ENCODE measurements around the gene PCBP3.

Gene PCBP3

GRCh38 chr21:45889256-45889655 lies 245.7 kb downstream of the PCBP3 start:
- DNase-seq = no peak
- no peak overlapping the region for H3K27ac ChIP-seq
- no peaks in the 10 kb centered on the region for H3K9me3 ChIP-seq (ENCODE audit: severe bottlenecking)
- no peaks in the 10 kb centered on the region for H3K27me3 ChIP-seq (ENCODE audit: insufficient read depth, low read depth, severe bottlenecking)
- H3K36me3 ChIP-seq = no peaks in the 10 kb centered on the region
- H3K4me3 ChIP-seq (ENCODE audit: low read depth, low read length) = no peak overlapping the region
- no peak for TF ChIP-seq CTCF (IDR thresholded peaks at IDR 0.05; ENCODE audit: low read depth, low read length)

DNA sequence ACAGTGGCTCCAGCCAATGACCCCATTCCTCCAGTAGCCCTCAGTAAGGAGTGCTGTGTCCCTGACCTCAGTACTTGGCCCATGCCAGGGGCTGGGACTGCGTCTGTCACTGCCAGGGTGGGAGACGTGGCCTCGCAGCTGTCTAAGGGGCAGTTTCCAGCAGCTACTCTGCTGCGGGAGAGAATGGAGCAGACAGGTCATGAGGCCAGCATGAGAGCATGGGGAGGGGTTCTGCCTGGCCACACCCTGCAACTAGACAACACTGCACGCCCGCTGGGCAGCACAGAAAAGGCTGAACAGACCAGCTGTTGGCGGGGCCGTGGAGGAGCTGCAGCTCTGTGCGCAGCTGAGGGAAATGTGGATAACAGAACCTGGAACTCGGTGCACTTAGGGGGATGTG lies 246.4 kb downstream of the PCBP3 start:
- no peak for DNase-seq
- no peaks in the 10 kb centered on the region for H3K9me3 ChIP-seq (ENCODE audit: severe bottlenecking)
- no peak for TF ChIP-seq CTCF (IDR thresholded peaks at IDR 0.05; ENCODE audit: low read depth, low read length)
- no peaks in the 10 kb centered on the region for H3K36me3 ChIP-seq
- no peaks in the 10 kb centered on the region for H3K27me3 ChIP-seq (ENCODE audit: insufficient read depth, low read depth, severe bottlenecking)
- H3K4me3 ChIP-seq (ENCODE audit: low read depth, low read length) = no peak overlapping the region
- H3K27ac ChIP-seq = no peak overlapping the region

DNA sequence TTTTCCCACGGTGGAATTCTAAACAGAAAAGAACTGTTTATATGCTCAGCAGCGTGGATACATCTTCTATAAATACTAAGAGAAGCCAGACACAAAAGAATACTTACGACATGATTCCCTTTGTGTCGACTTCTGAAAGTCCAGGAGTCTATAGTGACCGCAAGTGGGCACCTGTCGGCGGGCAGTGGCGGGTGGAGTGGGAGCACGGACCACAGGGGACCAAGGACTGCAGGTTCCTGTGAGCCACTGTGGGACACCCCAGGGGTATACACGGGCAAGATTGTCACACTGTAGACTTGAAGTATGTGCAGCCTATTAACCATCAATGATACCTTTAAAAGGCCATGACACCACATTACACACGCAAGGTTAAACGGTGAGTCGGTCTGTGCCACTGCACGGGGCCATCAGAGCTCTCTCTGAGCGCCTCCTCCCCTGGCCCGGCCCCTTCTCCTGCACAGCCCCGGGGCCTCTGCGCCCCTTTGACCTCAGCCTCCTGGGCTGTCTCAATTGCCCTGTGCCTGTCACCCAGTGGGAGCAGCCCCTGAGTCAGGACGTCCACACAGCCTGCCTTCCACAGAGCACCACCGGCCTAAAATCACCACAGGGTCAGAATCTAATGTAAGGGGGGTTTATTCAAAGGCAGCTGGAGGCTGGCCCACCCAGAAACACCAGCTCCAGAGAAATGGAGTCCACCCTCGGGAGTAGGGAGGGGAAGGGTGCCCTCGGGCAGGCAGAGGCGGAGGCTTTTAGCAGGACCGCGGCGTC lies 248.0 kb downstream of the PCBP3 start:
- Histone ChIP-seq H3K4me3 (ENCODE audit: low read depth, low read length) (no peak overlapping the region), H3K27ac (no peak overlapping the region), H3K27me3 (ENCODE audit: insufficient read depth, low read depth, severe bottlenecking) (no peaks in the 10 kb centered on the region), H3K9me3 (ENCODE audit: severe bottlenecking) (no peaks in the 10 kb centered on the region), H3K36me3 (no peaks in the 10 kb centered on the region)
- TF ChIP-seq CTCF (IDR thresholded peaks at IDR 0.05; ENCODE audit: low read depth, low read length) = no peak
- no peak for DNase-seq

- Histone ChIP-seq H3K36me3 (no peaks in the 10 kb centered on the region), H3K4me3 (ENCODE audit: low read depth, low read length) (no peak overlapping the region), H3K27ac (no peak overlapping the region), H3K9me3 (ENCODE audit: severe bottlenecking) (no peaks in the 10 kb centered on the region), H3K27me3 (ENCODE audit: insufficient read depth, low read depth, severe bottlenecking) (no peaks in the 10 kb centered on the region)
- DNase-seq = peak; percentile 9
- TF ChIP-seq CTCF (IDR thresholded peaks at IDR 0.05; ENCODE audit: low read depth, low read length) = no peak
Measured at GRCh38 chr21:45892156-45892915, 248.8 kb downstream of the PCBP3 start.

DNA sequence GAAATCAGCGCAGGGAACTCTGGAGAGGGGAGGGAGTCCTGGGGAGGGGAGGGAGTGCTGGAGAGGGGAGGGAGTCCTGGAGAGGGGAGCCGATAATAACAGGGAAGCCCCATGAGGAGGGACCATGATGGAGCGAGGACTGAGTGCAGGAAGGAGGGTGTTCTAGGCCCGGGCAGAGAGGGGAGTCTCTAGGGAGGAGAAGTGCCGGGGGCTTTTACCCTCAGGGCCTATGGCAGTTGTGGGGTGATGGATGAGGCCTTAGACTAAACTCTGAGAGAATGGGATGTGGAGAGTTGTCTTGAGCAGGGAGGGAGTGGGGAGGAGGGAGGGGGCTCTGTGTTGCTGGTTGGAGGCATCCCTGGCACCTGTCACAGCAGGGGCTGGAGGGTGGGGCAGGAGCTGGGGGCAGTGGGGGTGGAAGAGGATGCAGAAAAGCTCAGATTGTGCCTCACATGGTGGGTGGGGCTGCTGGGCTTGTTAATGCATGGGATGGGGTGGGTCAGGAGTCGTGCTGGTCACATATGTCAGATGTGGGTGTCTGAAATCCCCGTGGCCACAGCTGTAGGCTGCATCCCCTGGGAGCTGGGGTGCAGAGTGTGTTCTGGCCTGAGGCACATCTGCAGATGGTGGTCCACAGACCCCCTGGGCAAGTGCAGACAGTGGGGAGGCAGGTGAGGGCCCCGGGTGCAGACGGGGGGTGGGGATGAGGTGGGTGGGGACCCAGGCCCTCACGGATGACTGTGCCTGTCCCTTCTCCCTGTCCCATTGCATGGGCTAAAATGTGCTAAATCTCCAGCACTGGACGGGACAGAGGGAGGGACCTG lies 249.6 kb downstream of the PCBP3 start:
- H3K9me3 ChIP-seq (ENCODE audit: severe bottlenecking) = no peaks in the 10 kb centered on the region
- no peaks in the 10 kb centered on the region for H3K27me3 ChIP-seq (ENCODE audit: insufficient read depth, low read depth, severe bottlenecking)
- no peak for DNase-seq
- no peak overlapping the region for H3K4me3 ChIP-seq (ENCODE audit: low read depth, low read length)
- no peaks in the 10 kb centered on the region for H3K36me3 ChIP-seq
- no peak for TF ChIP-seq CTCF (IDR thresholded peaks at IDR 0.05; ENCODE audit: low read depth, low read length)
- no peak overlapping the region for H3K27ac ChIP-seq

Measured in WERI-Rb-1 (cell line).